OCI-LY3 (cell line): ENCODE data around the gene WARS2.
A peak's percentile ranks its signal among the peaks of the same experiment; 100 is the strongest.

Source experiments
- H2AFZ ChIP-seq: fragments of 200-600, 300-600 bp; shearing (Covaris generic); 2 replicates; pipeline ENCODE4 v1.6.0; 2014; ENCODE audit warnings: antibody characterized with exemption, low read depth, low read length
- H3K27ac ChIP-seq: fragments of 200-600, 300-600 bp; sonication (generic); 2 replicates; pipeline ENCODE4 v1.5.1; 2014; ENCODE audit warnings: mild to moderate bottlenecking, low read length, moderate library complexity, mixed read lengths
- H3K27me3 ChIP-seq: fragments of 200-600, 300-600 bp; sonication (generic); 2 replicates; pipeline ENCODE4 v1.6.1; 2014; ENCODE audit warnings: low read depth, low read length, mixed read lengths
- H3K36me3 ChIP-seq: fragments of 200-600, 300-600 bp; sonication (generic); replicated peaks from 2 replicates; pipeline ENCODE3; 2014; ENCODE audit warnings: low read depth, low read length, mixed read lengths
- H3K4me1 ChIP-seq: fragments of 300-600, 200-600 bp; sonication (generic); 2 replicates; pipeline ENCODE4 v1.6.1; 2014; ENCODE audit warnings: low read length, mixed read lengths
- H3K4me2 ChIP-seq: fragments of 200-600, 300-600 bp; sonication (generic); 2 replicates; pipeline ENCODE4 v1.6.1; 2014; ENCODE audit warnings: low read length, mixed read lengths
- H3K4me3 ChIP-seq: fragments of 300-600, 200-600 bp; sonication (generic); 2 replicates; pipeline ENCODE4 v1.5.1; 2014; ENCODE audit warnings: antibody characterized with exemption, mild to moderate bottlenecking, low read length, moderate library complexity
- H3K79me2 ChIP-seq: fragments of 300-600, 200-600 bp; shearing (Covaris generic); 2 replicates; pipeline ENCODE4 v1.6.1; 2014; ENCODE audit warnings: mild to moderate bottlenecking, low read length, mixed read lengths
- H3K9ac ChIP-seq: fragments of 300-600, 200-600 bp; shearing (Covaris generic); 2 replicates; pipeline ENCODE4 v1.6.0; 2014; ENCODE audit warnings: mild to moderate bottlenecking, low read length, moderate library complexity
- H3K9me3 ChIP-seq: fragments of 200-600, 300-600 bp; shearing (Covaris generic); 2 replicates; pipeline ENCODE4 v1.6.1; 2014; ENCODE audit warnings: low read length, mixed read lengths; ENCODE audit not compliant: insufficient read depth
- H4K20me1 ChIP-seq: fragments of 200-600, 300-600 bp; sonication (generic); 2 replicates; pipeline ENCODE4 v1.6.1; 2016; ENCODE audit warnings: low read length, mixed read lengths; ENCODE audit not compliant: insufficient read depth
- CTCF ChIP-seq: fragments of 200-600, 300-600 bp; sonication (generic); IDR thresholded peaks from 2 replicates; pipeline ENCODE4 v1.5.1; 2014; ENCODE audit warnings: antibody characterized with exemption, low read length, low read depth
- EZH2phosphoT487 ChIP-seq: fragments of 200-600 bp; shearing (Covaris generic); IDR thresholded peaks from 2 replicates; pipeline ENCODE4 v1.6.1; 2018; ENCODE audit warnings: antibody characterized with exemption, mixed run types, low read depth

The WARS2 gene

GRCh38 chr1:119140177-119141019 lies at the start of gene WARS2:
WARS2 (minus strand) TSS chr1:119140653; CDS start chr1:119140644, 9 bp downstream.
- TF ChIP-seq EZH2phosphoT487 = no peak
- no peak for TF ChIP-seq CTCF
- peak within 1 kb of the TSS; percentile 94 for H2AFZ ChIP-seq
- H3K27me3 ChIP-seq = no peaks in the 10 kb centered on the region
- peak within 1 kb of the TSS; percentile 90 for H3K4me3 ChIP-seq
- H3K4me1 ChIP-seq = peaks cover 12% of the 10 kb centered on the region
- H3K4me2 ChIP-seq = peak within 1 kb of the TSS; percentile 98
- no peaks in the 10 kb centered on the region for H3K9me3 ChIP-seq
- peaks cover 24% of the 10 kb centered on the region for H3K79me2 ChIP-seq
- peak within 1 kb of the TSS; percentile 81 for H3K9ac ChIP-seq
- no peaks in the 10 kb centered on the region for H4K20me1 ChIP-seq
- peak within 1 kb of the TSS; percentile 79 for H3K27ac ChIP-seq
- H3K36me3 ChIP-seq = no peaks in the 10 kb centered on the region

- no peak overlapping the region for H3K9ac ChIP-seq
- H3K27me3 ChIP-seq = no peaks in the 10 kb centered on the region
- no peak overlapping the region for H3K27ac ChIP-seq
- no peak overlapping the region for H3K4me2 ChIP-seq
- no peaks in the 10 kb centered on the region for H3K79me2 ChIP-seq
- no peaks in the 10 kb centered on the region for H4K20me1 ChIP-seq
- no peak overlapping the region for H2AFZ ChIP-seq
- no peaks in the 10 kb centered on the region for H3K9me3 ChIP-seq
- no peaks in the 10 kb centered on the region for H3K4me1 ChIP-seq
- TF ChIP-seq EZH2phosphoT487 (no peak), CTCF (no peak)
- no peaks in the 10 kb centered on the region for H3K36me3 ChIP-seq
- no peak overlapping the region for H3K4me3 ChIP-seq
These were observed 48.5 kb upstream of the WARS2 start for GRCh38 chr1:119188926-119189325.

GRCh38 chr1:119187416-119187815 lies 47.0 kb upstream of the WARS2 start:
- Histone ChIP-seq H3K4me2 (no peak overlapping the region), H3K27me3 (no peaks in the 10 kb centered on the region), H2AFZ (no peak overlapping the region), H3K9me3 (no peaks in the 10 kb centered on the region), H3K79me2 (no peaks in the 10 kb centered on the region), H3K27ac (no peak overlapping the region), H3K4me1 (no peaks in the 10 kb centered on the region), H3K4me3 (no peak overlapping the region), H4K20me1 (no peaks in the 10 kb centered on the region), H3K9ac (no peak overlapping the region), H3K36me3 (no peaks in the 10 kb centered on the region)
- TF ChIP-seq CTCF (no peak), EZH2phosphoT487 (no peak)

- TF ChIP-seq EZH2phosphoT487 = no peak
- TF ChIP-seq CTCF = no peak
- Histone ChIP-seq H3K27me3 (no peaks in the 10 kb centered on the region), H2AFZ (no peak overlapping the region), H3K9me3 (no peaks in the 10 kb centered on the region), H3K79me2 (no peaks in the 10 kb centered on the region), H3K4me3 (no peak overlapping the region), H3K27ac (no peak overlapping the region), H3K9ac (no peak overlapping the region), H3K4me2 (no peak overlapping the region), H4K20me1 (no peaks in the 10 kb centered on the region), H3K36me3 (no peaks in the 10 kb centered on the region), H3K4me1 (no peaks in the 10 kb centered on the region)
These were observed 46.0 kb upstream of the WARS2 start for GRCh38 chr1:119186471-119186870.
